Adrenal gland (tissue), 12 donors: ENCODE data around the gene NUDCD2. TPM values are rescaled to one million over a fixed set of nuclear protein-coding genes. Genes with fewer than 3 reads are reported as not detected.

Experiments
- DNase-seq, 7 donors: peaks; one replicate each; pipeline ENCODE4 v3.0.0-alpha.2; 2019 to 2020
- H3K27ac ChIP-seq, 5 donors: fragments of 200-600 bp; sonication (generic) in 4 of 5; 1 replicate in 3 of 5; 2 replicates in 2 of 5; pipeline versions ENCODE4 v1.5.1 to v1.8.0; 2016 to 2020; ENCODE audit warnings: mild to moderate bottlenecking in 1 of 5
- H3K27me3 ChIP-seq: fragments of 200-600 bp; 2 replicates; pipeline ENCODE4 v1.8.0; 2021
- H3K36me3 ChIP-seq, 2 donors: fragments of 200-600 bp; replicated peaks in 1 of 2; 1 replicate in 1 of 2; 2 replicates in 1 of 2; pipeline versions ENCODE4 v1.5.1 to v1.8.0; 2018 to 2022
- H3K4me1 ChIP-seq, 2 donors: fragments of 200-600 bp; replicated peaks in 1 of 2; 1 replicate in 1 of 2; 2 replicates in 1 of 2; pipeline versions ENCODE4 v1.5.1 to v1.8.0; 2018 to 2021
- H3K4me3 ChIP-seq, 4 donors: fragments of 200-600 bp; sonication (generic) in 3 of 4; one replicate each; pipeline ENCODE4 v1.5.1; 2016 to 2018
- H3K9me3 ChIP-seq, 3 donors: fragments of 200-600 bp; sonication (generic) in 1 of 3; replicated peaks in 1 of 3; 1 replicate in 2 of 3; 2 replicates in 1 of 3; pipeline versions ENCODE4 v1.5.1 to v1.8.0; 2016 to 2021
- CTCF ChIP-seq, 6 experiments: fragments of 450-650 bp in 4 of 6; fragments of 200-600 bp in 2 of 6; sonication (generic) in 1 of 6; IDR thresholded peaks; 1 replicate in 5 of 6; 2 replicates in 1 of 6; pipeline versions ENCODE4 v1.5.1 to v1.8.0; 2016 to 2021; ENCODE audit warnings: antibody characterized with exemption in 6 of 6, mild to moderate bottlenecking in 2 of 6, moderate library complexity in 1 of 6
- POLR2A ChIP-seq, 2 donors: fragments of 450-650 bp; IDR thresholded peaks; one replicate each; pipeline ENCODE4 v1.6.1; 2017; ENCODE audit warnings: antibody characterized with exemption in 2 of 2, mild to moderate bottlenecking in 2 of 2, moderate library complexity in 1 of 2
- WGBS, 4 donors: extraction: QIAGEN DNeasy Blood & Tissue Kit in 2 of 4; methylation state at CpG; one replicate each; pipeline versions ENCODE4 v1.1.5 to v1.1.7; 2013 to 2017; 5-methylcytosine and 5-hydroxymethylcytosine counted together
- intact Hi-C, 2 donors: fragments of 100-400 bp; cut with DNase I; formaldehyde crosslinking; loops; one replicate each; pipeline versions ENCODE4 v1.14.1 to v1.15.0; 2022 to 2023
- polyA plus RNA-seq, 3 donors: library from polyadenylated mRNA; stranded (reverse); fragments of 200-250 nt in 2 of 3; fragments of 350-450 nt in 1 of 3; fragmentation: Illumina TruSeq in 1 of 3; extraction: RNeasy Lipid Tissue Mini Kit (QIAGEN cat#74804) in 1 of 3; gene quantifications; one replicate each; pipeline ENCODE4 v1.2.3, GENCODE V29; 2013 to 2014
- total RNA-seq, 9 donors: library from RNA; depleted of rRNA in 4 of 9; stranded (reverse); fragments of >200 nt in 4 of 9; fragments of 120-200 nt in 1 of 9; fragmentation: NEBNext Ultra II Directional in 1 of 9; extraction: Animal tissue kit (Norgen Biotek cat#: 25700) in 1 of 9; gene quantifications; one replicate each; pipeline versions ENCODE4 v1.1.0 to v1.2.4, GENCODE V29; 2013 to 2023
- donor health status: healthy with polysubstance abuse.
- donor health status: Bipolar disorder and iron deficiency.
- donor health status: DM: yes; HTN: yes; CAD: no.
- donor health status: DM: no; HTN: no; CAD: no.
- donor health status: DM: no; HTN: no; CAD: no.
- donor health status: DM: yes; HTN: yes; CAD: no.

Gene NUDCD2
- total and polyA plus RNA-seq, 12 donors, result 3.5 to 28.1 (median 8.8) TPM

DNA sequence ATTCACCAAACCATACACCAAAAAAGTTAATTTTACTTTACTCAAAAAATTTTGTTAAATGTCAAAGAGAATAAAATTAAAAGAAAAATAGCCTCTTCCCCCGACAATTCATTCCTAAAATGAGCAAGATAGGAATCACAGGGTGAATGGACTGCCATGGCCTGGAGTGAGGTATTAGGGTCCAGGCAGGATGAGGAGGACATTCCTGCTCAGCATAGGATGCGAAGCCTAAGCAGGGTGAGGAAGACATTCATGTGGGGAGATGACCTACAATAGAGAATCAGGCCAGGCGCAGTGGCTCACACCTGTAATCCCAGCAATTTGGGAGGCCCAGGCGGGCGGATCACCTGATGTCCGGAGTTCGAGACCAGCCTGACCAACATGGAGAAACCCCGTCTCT, 8.4 kb downstream of the NUDCD2 start:
- H3K27ac ChIP-seq, result no peak overlapping the region
- H3K4me3 ChIP-seq, result no peak overlapping the region
- peaks cover 0 to 35% of the 10 kb centered on the region in 2 donors for H3K36me3 ChIP-seq
- TF ChIP-seq POLR2A (IDR thresholded peaks at IDR 0.05), result no peak
- no peak for TF ChIP-seq CTCF (IDR thresholded peaks at IDR 0.05)
- H3K4me1 ChIP-seq, result peaks cover 0 to 5% of the 10 kb centered on the region in 2 donors
- no peaks in the 10 kb centered on the region for H3K9me3 ChIP-seq
- DNase-seq, result no peak
- WGBS, 4 donors, result 96 to 99% (median 98%) methylated on average over 8 of the region's 8 CpGs
- no peaks in the 10 kb centered on the region for H3K27me3 ChIP-seq
- intact Hi-C loops, result no loop called here

DNA sequence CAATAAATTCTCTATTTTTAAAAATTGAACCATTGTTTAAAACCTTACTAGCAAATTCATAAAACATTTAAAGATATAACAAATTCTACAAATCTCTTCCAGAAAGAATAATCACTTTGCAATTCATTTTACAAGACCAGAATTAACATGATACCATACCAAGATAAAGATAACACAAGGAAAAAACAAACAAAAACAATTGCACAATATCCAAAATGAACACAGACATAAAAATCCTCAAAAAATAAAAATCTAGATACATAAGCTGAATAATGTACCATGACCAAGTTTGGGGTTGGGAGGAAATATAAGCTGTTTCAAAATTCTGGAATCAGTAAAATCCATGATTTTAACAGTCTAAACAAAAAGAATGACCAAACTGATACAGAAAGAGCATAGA, 11.4 kb downstream of the NUDCD2 start:
- H3K27ac ChIP-seq, result no peak overlapping the region
- no peak for DNase-seq
- H3K4me3 ChIP-seq, result no peak overlapping the region
- TF ChIP-seq POLR2A (IDR thresholded peaks at IDR 0.05) (no peak), CTCF (IDR thresholded peaks at IDR 0.05) (no peak)
- no peaks in the 10 kb centered on the region for H3K4me1 ChIP-seq
- H3K27me3 ChIP-seq, result no peaks in the 10 kb centered on the region
- intact Hi-C loops, result no loop called here
- no peaks in the 10 kb centered on the region for H3K9me3 ChIP-seq
- H3K36me3 ChIP-seq, result peaks cover 0 to 51% of the 10 kb centered on the region in 2 donors

DNA sequence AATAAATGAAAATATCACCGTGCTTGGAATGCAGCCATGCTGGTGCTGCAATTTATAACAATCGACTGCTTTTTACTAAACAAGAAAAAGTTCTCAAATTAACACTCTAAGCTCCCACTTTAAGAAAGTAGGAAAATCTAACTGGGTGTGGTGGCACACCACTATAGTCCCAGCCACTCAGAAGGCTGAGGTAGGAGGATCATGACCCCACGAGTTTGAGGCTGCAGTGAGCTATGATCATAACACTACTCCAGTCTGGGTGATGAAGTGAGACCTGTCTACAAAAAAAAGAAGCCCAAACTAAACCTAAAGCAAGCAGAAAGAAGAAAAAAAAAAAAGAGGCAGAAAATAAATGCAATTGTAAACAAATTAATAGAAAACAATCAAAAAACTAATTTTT, 12.0 kb downstream of the NUDCD2 start:
- Histone ChIP-seq H3K4me3 (no peak overlapping the region), H3K4me1 (no peaks in the 10 kb centered on the region), H3K27ac (no peak overlapping the region), H3K9me3 (no peaks in the 10 kb centered on the region), H3K27me3 (no peaks in the 10 kb centered on the region), H3K36me3 (peaks cover 0 to 48% of the 10 kb centered on the region in 2 donors)
- TF ChIP-seq CTCF (IDR thresholded peaks at IDR 0.05) (no peak), POLR2A (IDR thresholded peaks at IDR 0.05) (no peak)
- intact Hi-C loops, result no loop called here
- WGBS, 4 donors, result 86 to 94% (median 90%) methylated on average over 3 of the region's 3 CpGs
- DNase-seq, result no peak

DNA sequence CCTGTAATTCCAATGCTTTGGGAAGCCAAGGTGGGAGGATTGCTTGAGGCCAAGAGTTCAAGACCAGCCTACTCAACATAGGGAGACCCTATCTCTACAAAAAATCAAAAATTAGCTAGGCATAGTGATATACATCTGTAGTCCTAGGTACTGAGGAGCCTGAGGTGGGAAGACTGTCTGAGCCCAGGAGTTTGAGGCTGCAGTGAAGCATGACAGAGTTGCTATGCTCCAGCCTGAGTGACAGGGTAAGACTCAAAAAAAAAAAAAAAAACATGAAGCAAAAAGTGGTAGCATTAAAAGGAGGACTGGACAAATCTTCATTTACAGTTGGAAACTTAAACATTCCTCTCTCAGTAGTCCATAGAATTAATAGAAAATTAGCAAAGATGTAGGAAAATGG, 12.7 kb downstream of the NUDCD2 start:
- no peak for DNase-seq

More for the DNA sequence above, 12.7 kb downstream of the NUDCD2 start:
- H3K27me3 ChIP-seq, result no peaks in the 10 kb centered on the region
- H3K9me3 ChIP-seq, result no peaks in the 10 kb centered on the region
- no peak for TF ChIP-seq CTCF (IDR thresholded peaks at IDR 0.05)
- TF ChIP-seq POLR2A (IDR thresholded peaks at IDR 0.05), result no peak
- H3K4me3 ChIP-seq, result no peak overlapping the region
- peaks cover 0 to 53% of the 10 kb centered on the region in 2 donors for H3K36me3 ChIP-seq
- no peaks in the 10 kb centered on the region for H3K4me1 ChIP-seq
- intact Hi-C loops, result no loop called here
- no peak overlapping the region for H3K27ac ChIP-seq
